Measurements from ENCODE around the gene GTSE1. TPM values are rescaled to one million over a fixed set of nuclear protein-coding genes. Genes with fewer than 3 reads are reported as not detected.

Gene GTSE1
- total and polyA plus RNA-seq, 4 donors, result 1.0 to 2.3 (median 1.2) TPM

GRCh38 chr22:46297151-46297812, 612 bp downstream of the GTSE1 start:
- DNase-seq, result peak; percentile 21 to 44 (median 23)
- H3K36me3 ChIP-seq (ENCODE audit: control insufficient read depth in 4 of 4, insufficient read depth in 4 of 4, low read length in 4 of 4), result peaks cover 3 to 12% (median 10%) of the 10 kb centered on the region in 4 donors
- peaks cover 0 to 23% (median 6%) of the 10 kb centered on the region in 5 donors for H3K4me1 ChIP-seq (ENCODE audit: control insufficient read depth in 5 of 5, insufficient read depth in 5 of 5, low read length in 5 of 5)
- H3K4me3 ChIP-seq, result peak overlapping the region; percentile 40
- 7 to 8% methylated on average over 28 to 32 of the region's 32 CpGs for WGBS, 2 donors
- no peak overlapping the region for H3K27ac ChIP-seq (ENCODE audit: low read depth in 1 of 2, low read length in 1 of 2)
- no peak for TF ChIP-seq CTCF (IDR thresholded peaks at IDR 0.05; ENCODE audit: control extremely low read depth, extremely low read depth)
- no peak for ATAC-seq (ENCODE audit: insufficient read depth, low FRiP score)
- no peaks in the 10 kb centered on the region for H3K27me3 ChIP-seq (ENCODE audit: control insufficient read depth in 3 of 3, insufficient read depth in 3 of 3, low read length in 2 of 3)
- peak overlapping the region in 1 of 2 donors; percentile 17 for H3K9ac ChIP-seq (ENCODE audit: insufficient read depth in 1 of 2, low read length in 2 of 2)
- peaks cover 0 to 2% (median 0%) of the 10 kb centered on the region in 4 donors for H3K9me3 ChIP-seq (ENCODE audit: control insufficient read depth in 4 of 4, insufficient read depth in 3 of 4, low read length in 3 of 4)

GRCh38 chr22:46299101-46299500, 2.4 kb downstream of the GTSE1 start:
- Histone ChIP-seq H3K27me3 (ENCODE audit: control insufficient read depth in 3 of 3, insufficient read depth in 3 of 3, low read length in 2 of 3) (no peaks in the 10 kb centered on the region), H3K4me3 (no peak overlapping the region), H3K9me3 (ENCODE audit: control insufficient read depth in 4 of 4, insufficient read depth in 3 of 4, low read length in 3 of 4) (no peaks in the 10 kb centered on the region), H3K27ac (ENCODE audit: low read depth in 1 of 2, low read length in 1 of 2) (no peak overlapping the region), H3K9ac (ENCODE audit: insufficient read depth in 1 of 2, low read length in 2 of 2) (no peak overlapping the region), H3K36me3 (ENCODE audit: control insufficient read depth in 4 of 4, insufficient read depth in 4 of 4, low read length in 4 of 4) (peaks cover 0 to 6% (median 3%) of the 10 kb centered on the region in 4 donors), H3K4me1 (ENCODE audit: control insufficient read depth in 5 of 5, insufficient read depth in 5 of 5, low read length in 5 of 5) (peaks cover 0 to 23% (median 6%) of the 10 kb centered on the region in 5 donors)
- TF ChIP-seq CTCF (IDR thresholded peaks at IDR 0.05; ENCODE audit: control extremely low read depth, extremely low read depth), result no peak
- WGBS, 2 donors, result 96% methylated on average over 13 of the region's 13 CpGs
- no peak for ATAC-seq (ENCODE audit: insufficient read depth, low FRiP score)
- DNase-seq, result no peak

GRCh38 chr22:46300491-46300890, 3.8 kb downstream of the GTSE1 start:
- DNase-seq (no peak), ATAC-seq (ENCODE audit: insufficient read depth, low FRiP score) (no peak)
- H3K9ac ChIP-seq (ENCODE audit: insufficient read depth in 1 of 2, low read length in 2 of 2), result no peak overlapping the region
- peaks cover 0 to 6% (median 1%) of the 10 kb centered on the region in 4 donors for H3K36me3 ChIP-seq (ENCODE audit: control insufficient read depth in 4 of 4, insufficient read depth in 4 of 4, low read length in 4 of 4)
- H3K9me3 ChIP-seq (ENCODE audit: control insufficient read depth in 4 of 4, insufficient read depth in 3 of 4, low read length in 3 of 4), result no peaks in the 10 kb centered on the region
- H3K27ac ChIP-seq (ENCODE audit: low read depth in 1 of 2, low read length in 1 of 2), result no peak overlapping the region
- H3K4me3 ChIP-seq, result no peak overlapping the region
- WGBS, 2 donors, result 97 to 98% methylated on average over 7 of the region's 7 CpGs
- H3K4me1 ChIP-seq (ENCODE audit: control insufficient read depth in 5 of 5, insufficient read depth in 5 of 5, low read length in 5 of 5), result peaks cover 0 to 23% (median 6%) of the 10 kb centered on the region in 5 donors
- H3K27me3 ChIP-seq (ENCODE audit: control insufficient read depth in 3 of 3, insufficient read depth in 3 of 3, low read length in 2 of 3), result no peaks in the 10 kb centered on the region
- TF ChIP-seq CTCF (IDR thresholded peaks at IDR 0.05; ENCODE audit: control extremely low read depth, extremely low read depth), result no peak
